Measurements from ENCODE around the gene FBXL17. TPM values are rescaled to one million over a fixed set of nuclear protein-coding genes. Genes with fewer than 3 reads are reported as not detected.
A peak's percentile ranks its signal among the peaks of the same experiment; 100 is the strongest.

FBXL17 gene
- polyA plus RNA-seq, 4 donors: 26.4 to 31.5 (median 30.9) TPM

- DNase-seq (ENCODE audit: low read depth in 4 of 4, low spot score in 3 of 4): peak in 1 of 4 donors; percentile 7
These were observed 2.0 kb downstream of the FBXL17 start for GRCh38 chr5:108379722-108380530.

- no peak for DNase-seq (ENCODE audit: low read depth in 4 of 4, low spot score in 3 of 4)
These were observed 6.1 kb downstream of the FBXL17 start for GRCh38 chr5:108375768-108376167.

GRCh38 chr5:108373426-108373825, 8.5 kb downstream of the FBXL17 start:
- DNase-seq (ENCODE audit: low read depth in 4 of 4, low spot score in 3 of 4): no peak

- no peak for DNase-seq (ENCODE audit: low read depth in 4 of 4, low spot score in 3 of 4)
These were observed 9.5 kb downstream of the FBXL17 start for GRCh38 chr5:108372369-108372768.

GRCh38 chr5:108371263-108371662, 10.6 kb downstream of the FBXL17 start:
- DNase-seq (ENCODE audit: low read depth in 4 of 4, low spot score in 3 of 4): no peak

GRCh38 chr5:108369167-108369566, 12.7 kb downstream of the FBXL17 start:
- DNase-seq (ENCODE audit: low read depth in 4 of 4, low spot score in 3 of 4): no peak

GRCh38 chr5:108367679-108368334, 14.1 kb downstream of the FBXL17 start:
- no peak for DNase-seq (ENCODE audit: low read depth in 4 of 4, low spot score in 3 of 4)

GRCh38 chr5:108366500-108366899, 15.4 kb downstream of the FBXL17 start:
- no peak for DNase-seq (ENCODE audit: low read depth in 4 of 4, low spot score in 3 of 4)

- no peak for DNase-seq (ENCODE audit: low read depth in 4 of 4, low spot score in 3 of 4)
These were observed 20.1 kb downstream of the FBXL17 start for GRCh38 chr5:108361771-108362170.

GRCh38 chr5:108361239-108361638, 20.7 kb downstream of the FBXL17 start:
- no peak for DNase-seq (ENCODE audit: low read depth in 4 of 4, low spot score in 3 of 4)

GRCh38 chr5:108360280-108360679, 21.6 kb downstream of the FBXL17 start:
- no peak for DNase-seq (ENCODE audit: low read depth in 4 of 4, low spot score in 3 of 4)

GRCh38 chr5:108356286-108356685, 25.6 kb downstream of the FBXL17 start:
- DNase-seq (ENCODE audit: low read depth in 4 of 4, low spot score in 3 of 4): no peak

GRCh38 chr5:108353087-108353486, 28.8 kb downstream of the FBXL17 start:
- no peak for DNase-seq (ENCODE audit: low read depth in 4 of 4, low spot score in 3 of 4)

- DNase-seq (ENCODE audit: low read depth in 4 of 4, low spot score in 3 of 4): peak; percentile 5 to 36 (median 31)
These were observed 36.2 kb downstream of the FBXL17 start for GRCh38 chr5:108345541-108346171.

GRCh38 chr5:108344103-108344822, 37.6 kb downstream of the FBXL17 start:
- DNase-seq (ENCODE audit: low read depth in 4 of 4, low spot score in 3 of 4): no peak

- no peak for DNase-seq (ENCODE audit: low read depth in 4 of 4, low spot score in 3 of 4)
These were observed 40.0 kb downstream of the FBXL17 start for GRCh38 chr5:108341866-108342265.

GRCh38 chr5:108340131-108340530, 41.8 kb downstream of the FBXL17 start:
- DNase-seq (ENCODE audit: low read depth in 4 of 4, low spot score in 3 of 4): no peak

- DNase-seq (ENCODE audit: low read depth in 4 of 4, low spot score in 3 of 4): no peak
These were observed 42.7 kb downstream of the FBXL17 start for GRCh38 chr5:108339220-108339619.

- no peak for DNase-seq (ENCODE audit: low read depth in 4 of 4, low spot score in 3 of 4)
These were observed 47.7 kb downstream of the FBXL17 start for GRCh38 chr5:108334225-108334624.

- DNase-seq (ENCODE audit: low read depth in 4 of 4, low spot score in 3 of 4): no peak
These were observed 54.9 kb downstream of the FBXL17 start for GRCh38 chr5:108326982-108327381.

- no peak for DNase-seq (ENCODE audit: low read depth in 4 of 4, low spot score in 3 of 4)
These were observed 57.0 kb downstream of the FBXL17 start for GRCh38 chr5:108324886-108325285.

Data from right renal pelvis (tissue), 4 donors.